K562 (cell line): ENCODE measurements around the gene HCRTR1. TPM values are rescaled to one million over a fixed set of nuclear protein-coding genes. Genes with fewer than 3 reads are reported as not detected.

Experiments
- ETV1 ChIP-seq: fragments of 450-650 bp; conservative IDR thresholded peaks from 2 replicates; pipeline ENCODE4 v1.6.1; 2016; ENCODE audit warnings: missing genetic modification characterization, control low read depth, low read depth, missing compliant biosample characterization
- MCM7 ChIP-seq, 2 experiments: fragments of 450-650 bp; IDR thresholded peaks; 2 replicates each; pipeline ENCODE4 v1.6.1; 2016 to 2018
- OTX1 ChIP-seq: fragments of 450-650 bp; formaldehyde crosslinking; IDR thresholded peaks from 2 replicates; pipeline ENCODE4 v1.4.0; 2022; ENCODE audit warnings: mild to moderate bottlenecking
- RAD21 ChIP-seq, 2 experiments: fragments of 250-450 bp in 1 of 2; fragments of 450-650 bp in 1 of 2; sonication (Bioruptor Pico) in 1 of 2; formaldehyde crosslinking in 1 of 2; IDR thresholded peaks in 1 of 2; conservative IDR thresholded peaks in 1 of 2; 2 replicates each; pipeline versions ENCODE4 v1.4.0 to v1.8.0; 2020 to 2022; ENCODE audit warnings: mild to moderate bottlenecking in 2 of 2, moderate library complexity in 1 of 2
- RUNX1 ChIP-seq: sonication (generic); IDR thresholded peaks from 2 replicates; pipeline ENCODE4 v1.6.1; 2016; ENCODE audit warnings: antibody characterized with exemption, low read depth
- SIX5 ChIP-seq, 2 experiments: IDR thresholded peaks; 2 replicates each; pipeline ENCODE4 v1.6.1; 2011; ENCODE audit warnings: low read length in 2 of 2, borderline replicate concordance in 1 of 2, low read depth in 1 of 2, mild to moderate bottlenecking in 1 of 2, moderate library complexity in 1 of 2; ENCODE audit not compliant: insufficient read depth in 1 of 2
- TAF1 ChIP-seq: IDR thresholded peaks from 2 replicates; pipeline ENCODE4 v1.6.1; 2011; ENCODE audit warnings: mild to moderate bottlenecking, low read length, moderate library complexity; ENCODE audit not compliant: insufficient read depth, control insufficient read depth, severe bottlenecking; ENCODE audit errors: extremely low read depth
- polyA plus RNA-seq, 8 experiments: library from polyadenylated mRNA; depleted of rRNA in 4 of 8; stranded (reverse) in 5 of 8; unstranded in 3 of 8; fragments of >200 nt; fragmentation: Nextera tagmentation in 2 of 8; fragmentation: Illumina TruSeq in 1 of 8; extraction: Ambion mirVana in 2 of 8; extraction: Trizol in 1 of 8; gene quantifications; 2 replicates each; pipeline versions ENCODE4 v1.2.1 to v1.2.3, GENCODE V29; 2011 to 2014; ENCODE audit warnings: inconsistent platforms in 1 of 8, missing spikeins in 1 of 8
- total RNA-seq, 7 experiments: library from RNA; depleted of rRNA in 6 of 7; stranded (reverse); fragments of >200 nt in 6 of 7; fragmentation: Illumina TruSeq in 2 of 7; extraction: Trizol in 2 of 7; gene quantifications; 2 replicates each; pipeline versions ENCODE4 v1.2.1 to v1.2.3, GENCODE V29; 2011 to 2021; ENCODE audit warnings: low replicate concordance in 1 of 7
- TF ChIP-seq, protein P1 (sequence below), 2 experiments: fragments of 450-650 bp; formaldehyde crosslinking in 1 of 2; IDR thresholded peaks; 2 replicates each; pipeline versions ENCODE4 v1.4.0 to v1.6.1; 2014 to 2020; ENCODE audit warnings: mild to moderate bottlenecking in 2 of 2, borderline replicate concordance in 1 of 2, low read depth in 1 of 2
- TF ChIP-seq, protein P2 (sequence below): sonication (generic); formaldehyde crosslinking; IDR thresholded peaks from 2 replicates; pipeline ENCODE4 v1.8.0; 2023; ENCODE audit warnings: mild to moderate bottlenecking, missing genetic modification reagents
- TF ChIP-seq, protein P3 (sequence below): IDR thresholded peaks from 2 replicates; pipeline ENCODE4 v1.6.1; 2011; ENCODE audit warnings: borderline replicate concordance, low read depth, mild to moderate bottlenecking, moderate library complexity, low read length; ENCODE audit not compliant: insufficient read depth, poor library complexity, severe bottlenecking

Gene HCRTR1
- total and polyA plus RNA-seq, 9 of the 15 experiments (the other 6 are each of a cell fraction or from before 2014, with no cell fraction given): not detected

DNA sequence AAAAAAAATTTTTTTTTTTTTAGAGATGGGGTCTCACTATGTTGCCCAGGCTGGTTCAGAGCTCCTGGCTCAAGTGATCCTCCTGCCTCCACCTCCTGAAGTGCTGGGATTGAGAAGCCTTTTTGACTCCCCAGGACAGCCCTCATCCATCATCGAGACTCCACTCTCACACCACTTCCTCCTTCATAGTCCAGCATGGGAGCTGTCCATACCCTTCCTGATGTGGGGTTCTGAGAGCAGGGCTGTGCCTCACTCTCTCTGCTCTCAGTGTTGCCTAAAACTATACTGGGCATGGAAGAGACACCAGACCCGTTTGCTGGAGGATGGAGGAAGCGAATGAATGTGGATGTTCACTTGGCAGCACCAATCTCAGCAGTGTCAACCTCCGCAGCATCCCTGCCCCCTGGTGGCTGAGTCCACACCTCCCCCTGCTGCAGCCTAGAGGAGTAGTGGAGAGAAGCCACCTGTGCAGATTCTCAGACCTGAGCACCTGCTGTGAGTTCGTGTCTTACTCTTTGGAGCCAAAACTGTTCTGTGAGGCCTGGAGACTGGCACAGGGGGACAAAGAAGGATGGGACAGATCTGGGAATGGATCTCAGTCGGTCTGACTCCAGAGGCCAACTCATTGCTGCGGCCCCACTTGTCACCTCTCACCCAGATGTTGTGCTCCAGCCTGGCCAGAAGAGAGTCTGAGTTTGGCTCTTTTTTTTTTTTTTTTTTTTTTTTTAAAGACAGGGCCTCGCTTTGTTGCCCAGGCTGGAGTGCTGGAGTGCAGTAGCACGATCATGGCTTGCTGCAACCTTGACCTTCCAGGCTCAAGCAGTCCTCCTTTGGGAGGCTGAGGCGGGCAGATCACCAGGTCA, 23.5 kb upstream of the HCRTR1 start (continued):
- TF ChIP-seq, protein P1, sequence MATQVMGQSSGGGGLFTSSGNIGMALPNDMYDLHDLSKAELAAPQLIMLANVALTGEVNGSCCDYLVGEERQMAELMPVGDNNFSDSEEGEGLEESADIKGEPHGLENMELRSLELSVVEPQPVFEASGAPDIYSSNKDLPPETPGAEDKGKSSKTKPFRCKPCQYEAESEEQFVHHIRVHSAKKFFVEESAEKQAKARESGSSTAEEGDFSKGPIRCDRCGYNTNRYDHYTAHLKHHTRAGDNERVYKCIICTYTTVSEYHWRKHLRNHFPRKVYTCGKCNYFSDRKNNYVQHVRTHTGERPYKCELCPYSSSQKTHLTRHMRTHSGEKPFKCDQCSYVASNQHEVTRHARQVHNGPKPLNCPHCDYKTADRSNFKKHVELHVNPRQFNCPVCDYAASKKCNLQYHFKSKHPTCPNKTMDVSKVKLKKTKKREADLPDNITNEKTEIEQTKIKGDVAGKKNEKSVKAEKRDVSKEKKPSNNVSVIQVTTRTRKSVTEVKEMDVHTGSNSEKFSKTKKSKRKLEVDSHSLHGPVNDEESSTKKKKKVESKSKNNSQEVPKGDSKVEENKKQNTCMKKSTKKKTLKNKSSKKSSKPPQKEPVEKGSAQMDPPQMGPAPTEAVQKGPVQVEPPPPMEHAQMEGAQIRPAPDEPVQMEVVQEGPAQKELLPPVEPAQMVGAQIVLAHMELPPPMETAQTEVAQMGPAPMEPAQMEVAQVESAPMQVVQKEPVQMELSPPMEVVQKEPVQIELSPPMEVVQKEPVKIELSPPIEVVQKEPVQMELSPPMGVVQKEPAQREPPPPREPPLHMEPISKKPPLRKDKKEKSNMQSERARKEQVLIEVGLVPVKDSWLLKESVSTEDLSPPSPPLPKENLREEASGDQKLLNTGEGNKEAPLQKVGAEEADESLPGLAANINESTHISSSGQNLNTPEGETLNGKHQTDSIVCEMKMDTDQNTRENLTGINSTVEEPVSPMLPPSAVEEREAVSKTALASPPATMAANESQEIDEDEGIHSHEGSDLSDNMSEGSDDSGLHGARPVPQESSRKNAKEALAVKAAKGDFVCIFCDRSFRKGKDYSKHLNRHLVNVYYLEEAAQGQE (IDR thresholded peaks at IDR 0.05; ENCODE audit: borderline replicate concordance): peak; percentile 87
- TF ChIP-seq, protein P1 (CRISPR knock-in tag; IDR thresholded peaks at IDR 0.05; ENCODE audit: low read depth): no peak
- no peak for TF ChIP-seq SIX5 (IDR thresholded peaks at IDR 0.05; ENCODE audit: borderline replicate concordance in 1 of 2, insufficient read depth in 1 of 2, low read depth in 1 of 2, low read length in 2 of 2)
- TF ChIP-seq RUNX1: no peak
- TF ChIP-seq OTX1: no peak
- TF ChIP-seq, protein P2, sequence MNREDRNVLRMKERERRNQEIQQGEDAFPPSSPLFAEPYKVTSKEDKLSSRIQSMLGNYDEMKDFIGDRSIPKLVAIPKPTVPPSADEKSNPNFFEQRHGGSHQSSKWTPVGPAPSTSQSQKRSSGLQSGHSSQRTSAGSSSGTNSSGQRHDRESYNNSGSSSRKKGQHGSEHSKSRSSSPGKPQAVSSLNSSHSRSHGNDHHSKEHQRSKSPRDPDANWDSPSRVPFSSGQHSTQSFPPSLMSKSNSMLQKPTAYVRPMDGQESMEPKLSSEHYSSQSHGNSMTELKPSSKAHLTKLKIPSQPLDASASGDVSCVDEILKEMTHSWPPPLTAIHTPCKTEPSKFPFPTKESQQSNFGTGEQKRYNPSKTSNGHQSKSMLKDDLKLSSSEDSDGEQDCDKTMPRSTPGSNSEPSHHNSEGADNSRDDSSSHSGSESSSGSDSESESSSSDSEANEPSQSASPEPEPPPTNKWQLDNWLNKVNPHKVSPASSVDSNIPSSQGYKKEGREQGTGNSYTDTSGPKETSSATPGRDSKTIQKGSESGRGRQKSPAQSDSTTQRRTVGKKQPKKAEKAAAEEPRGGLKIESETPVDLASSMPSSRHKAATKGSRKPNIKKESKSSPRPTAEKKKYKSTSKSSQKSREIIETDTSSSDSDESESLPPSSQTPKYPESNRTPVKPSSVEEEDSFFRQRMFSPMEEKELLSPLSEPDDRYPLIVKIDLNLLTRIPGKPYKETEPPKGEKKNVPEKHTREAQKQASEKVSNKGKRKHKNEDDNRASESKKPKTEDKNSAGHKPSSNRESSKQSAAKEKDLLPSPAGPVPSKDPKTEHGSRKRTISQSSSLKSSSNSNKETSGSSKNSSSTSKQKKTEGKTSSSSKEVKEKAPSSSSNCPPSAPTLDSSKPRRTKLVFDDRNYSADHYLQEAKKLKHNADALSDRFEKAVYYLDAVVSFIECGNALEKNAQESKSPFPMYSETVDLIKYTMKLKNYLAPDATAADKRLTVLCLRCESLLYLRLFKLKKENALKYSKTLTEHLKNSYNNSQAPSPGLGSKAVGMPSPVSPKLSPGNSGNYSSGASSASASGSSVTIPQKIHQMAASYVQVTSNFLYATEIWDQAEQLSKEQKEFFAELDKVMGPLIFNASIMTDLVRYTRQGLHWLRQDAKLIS (CRISPR knock-in tag): no peak
- 0 out of 2 replicates have a peak, but pooled peaks have one; percentile 21 for TF ChIP-seq ETV1 (tag)
- no peak for TF ChIP-seq MCM7 (IDR thresholded peaks at IDR 0.05)
- peak; percentile 89 to 97 for TF ChIP-seq RAD21 (CRISPR knock-in tag; conservative IDR thresholded peaks at IDR 0.05 in 1 of 2, IDR thresholded peaks at IDR 0.05 in 1 of 2)
- no peak for TF ChIP-seq TAF1
- TF ChIP-seq, protein P3, sequence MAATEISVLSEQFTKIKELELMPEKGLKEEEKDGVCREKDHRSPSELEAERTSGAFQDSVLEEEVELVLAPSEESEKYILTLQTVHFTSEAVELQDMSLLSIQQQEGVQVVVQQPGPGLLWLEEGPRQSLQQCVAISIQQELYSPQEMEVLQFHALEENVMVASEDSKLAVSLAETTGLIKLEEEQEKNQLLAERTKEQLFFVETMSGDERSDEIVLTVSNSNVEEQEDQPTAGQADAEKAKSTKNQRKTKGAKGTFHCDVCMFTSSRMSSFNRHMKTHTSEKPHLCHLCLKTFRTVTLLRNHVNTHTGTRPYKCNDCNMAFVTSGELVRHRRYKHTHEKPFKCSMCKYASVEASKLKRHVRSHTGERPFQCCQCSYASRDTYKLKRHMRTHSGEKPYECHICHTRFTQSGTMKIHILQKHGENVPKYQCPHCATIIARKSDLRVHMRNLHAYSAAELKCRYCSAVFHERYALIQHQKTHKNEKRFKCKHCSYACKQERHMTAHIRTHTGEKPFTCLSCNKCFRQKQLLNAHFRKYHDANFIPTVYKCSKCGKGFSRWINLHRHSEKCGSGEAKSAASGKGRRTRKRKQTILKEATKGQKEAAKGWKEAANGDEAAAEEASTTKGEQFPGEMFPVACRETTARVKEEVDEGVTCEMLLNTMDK: peak; percentile 72
